Neural progenitor cell (in vitro differentiated cells): ENCODE data around the gene PDE11A. TPM values are rescaled to one million over a fixed set of nuclear protein-coding genes. Genes with fewer than 3 reads are reported as not detected.
"Not testable (repeated sequence)": the region's sequence is repeated elsewhere in the genome, so short reads cannot be mapped to it uniquely, and the experiment has no call there.

ENCODE experiments used
- DNase-seq: peaks from one replicate; pipeline ENCODE4 v3.0.0-alpha.2; 2016; ENCODE audit warnings: low spot score
- H2AFZ ChIP-seq: fragments of 200-600 bp; sonication (generic); replicated peaks from 2 replicates; pipeline ENCODE4 v1.6.1; 2016; ENCODE audit warnings: antibody characterized with exemption
- H3F3A ChIP-seq: fragments of 200-600 bp; sonication (generic); 2 replicates; pipeline ENCODE4 v1.6.1; 2016; ENCODE audit warnings: antibody characterized with exemption, low read depth
- H3K27ac ChIP-seq: fragments of 200-600 bp; sonication (generic); 2 replicates; pipeline ENCODE4 v1.5.1; 2016; ENCODE audit warnings: mild to moderate bottlenecking
- H3K27me3 ChIP-seq: fragments of 200-600 bp; sonication (generic); 2 replicates; pipeline ENCODE4 v1.6.1; 2016; ENCODE audit warnings: mild to moderate bottlenecking, moderate library complexity
- H3K36me3 ChIP-seq: fragments of 200-600 bp; sonication (generic); 2 replicates; pipeline ENCODE4 v1.5.1; 2016
- H3K4me1 ChIP-seq: fragments of 200-600 bp; sonication (generic); 2 replicates; pipeline ENCODE4 v1.6.1; 2016; ENCODE audit warnings: mixed run types
- H3K4me2 ChIP-seq: fragments of 200-600 bp; sonication (generic); 2 replicates; pipeline ENCODE4 v1.6.1; 2016
- H3K4me3 ChIP-seq: fragments of 200-600 bp; sonication (generic); 2 replicates; pipeline ENCODE4 v1.5.1; 2016
- H3K79me2 ChIP-seq: fragments of 200-600 bp; sonication (generic); 2 replicates; pipeline ENCODE4 v1.6.1; 2016; ENCODE audit warnings: low read depth
- H3K9ac ChIP-seq: fragments of 200-600 bp; sonication (generic); 2 replicates; pipeline ENCODE4 v1.6.1; 2016
- H3K9me3 ChIP-seq: fragments of 200-600 bp; sonication (generic); 2 replicates; pipeline ENCODE4 v1.5.1; 2016; ENCODE audit warnings: low read depth
- H4K20me1 ChIP-seq: fragments of 200-600 bp; sonication (generic); 2 replicates; pipeline ENCODE4 v1.6.1; 2016; ENCODE audit warnings: low read depth
- H3K27ac Mint-ChIP-seq: 3 replicates; pipeline ENCODE4 v1.8.0; 2021; ENCODE audit warnings: mixed read lengths
- H3K27me3 Mint-ChIP-seq: 2 replicates; pipeline ENCODE4 v1.8.0; 2022; ENCODE audit warnings: low read depth, mild to moderate bottlenecking, inconsistent platforms, moderate library complexity, mixed read lengths; ENCODE audit not compliant: insufficient read depth
- H3K36me3 Mint-ChIP-seq: 3 replicates; pipeline ENCODE4 v1.8.0; 2021; ENCODE audit warnings: mixed read lengths
- H3K4me1 Mint-ChIP-seq: 3 replicates; pipeline ENCODE4 v1.8.0; 2021; ENCODE audit warnings: mixed read lengths
- H3K4me3 Mint-ChIP-seq: 3 replicates; pipeline ENCODE4 v1.8.0; 2021; ENCODE audit warnings: mild to moderate bottlenecking, moderate library complexity, mixed read lengths
- H3K9me3 Mint-ChIP-seq: 3 replicates; pipeline ENCODE4 v1.8.0; 2020; ENCODE audit warnings: mixed read lengths
- EZH2 ChIP-seq: fragments of 200-600 bp; sonication (generic); IDR thresholded peaks from 2 replicates; pipeline ENCODE4 v1.6.1; 2017; ENCODE audit warnings: antibody characterized with exemption, mild to moderate bottlenecking, moderate library complexity
- EZH2phosphoT487 ChIP-seq: fragments of 200-600 bp; sonication (generic); IDR thresholded peaks from 2 replicates; pipeline ENCODE4 v1.6.1; 2017; ENCODE audit warnings: antibody characterized with exemption
- total RNA-seq: library from RNA; depleted of rRNA; stranded (reverse); fragments of >200 nt; gene quantifications from 2 replicates; pipeline ENCODE4 v1.2.3, GENCODE V29; 2015; ENCODE audit warnings: low replicate concordance
- TF ChIP-seq, protein P1 (sequence below): fragments of 200-600 bp; sonication (generic); IDR thresholded peaks from 2 replicates; pipeline ENCODE4 v1.5.1; 2017; ENCODE audit warnings: antibody characterized with exemption, mild to moderate bottlenecking

Gene PDE11A
- total RNA-seq, 1 donor from 2014 or later: 0.13 TPM

DNA sequence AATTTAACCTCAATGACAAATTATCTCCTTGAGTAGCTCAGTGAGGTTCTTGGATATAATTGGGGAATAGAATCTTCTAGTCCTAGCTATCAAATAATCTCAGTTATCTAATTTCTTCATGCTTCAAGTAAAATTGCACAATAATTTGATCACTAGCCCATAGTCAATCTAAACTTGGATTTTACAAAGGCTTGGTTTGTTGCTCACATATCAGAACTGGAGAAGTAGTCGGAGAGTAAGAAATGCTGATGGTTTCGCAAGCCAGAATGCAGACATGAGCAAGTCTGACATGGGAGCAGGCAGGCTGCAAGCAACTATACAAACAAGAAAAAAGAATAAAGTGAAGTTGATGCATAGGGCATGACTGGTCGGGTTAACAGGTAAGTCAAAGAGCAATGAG lies 11.7 kb upstream of the PDE11A start:
- Histone ChIP-seq H3K9me3 (peaks cover 5% of the 10 kb centered on the region), H3K4me2 (no peak overlapping the region), H2AFZ (no peak overlapping the region), H3K79me2 (no peaks in the 10 kb centered on the region), H3K4me3 (no peak overlapping the region), H3K36me3 (no peaks in the 10 kb centered on the region), H3K4me1 (no peaks in the 10 kb centered on the region), H3K9ac (no peak overlapping the region), H3K27me3 (no peaks in the 10 kb centered on the region), H4K20me1 (no peaks in the 10 kb centered on the region), H3F3A (no peaks in the 10 kb centered on the region), H3K27ac (no peak overlapping the region)
- peaks cover 2% of the 10 kb centered on the region for H3K4me1 Mint-ChIP-seq
- no peak overlapping the region for H3K27ac Mint-ChIP-seq
- no peak overlapping the region for H3K4me3 Mint-ChIP-seq
- H3K36me3 Mint-ChIP-seq: no peaks in the 10 kb centered on the region
- DNase-seq: no peak
- H3K9me3 Mint-ChIP-seq: peaks cover 5% of the 10 kb centered on the region
- no peaks in the 10 kb centered on the region for H3K27me3 Mint-ChIP-seq
- TF ChIP-seq EZH2 (no peak), EZH2phosphoT487 (no peak)
- TF ChIP-seq, protein P1, sequence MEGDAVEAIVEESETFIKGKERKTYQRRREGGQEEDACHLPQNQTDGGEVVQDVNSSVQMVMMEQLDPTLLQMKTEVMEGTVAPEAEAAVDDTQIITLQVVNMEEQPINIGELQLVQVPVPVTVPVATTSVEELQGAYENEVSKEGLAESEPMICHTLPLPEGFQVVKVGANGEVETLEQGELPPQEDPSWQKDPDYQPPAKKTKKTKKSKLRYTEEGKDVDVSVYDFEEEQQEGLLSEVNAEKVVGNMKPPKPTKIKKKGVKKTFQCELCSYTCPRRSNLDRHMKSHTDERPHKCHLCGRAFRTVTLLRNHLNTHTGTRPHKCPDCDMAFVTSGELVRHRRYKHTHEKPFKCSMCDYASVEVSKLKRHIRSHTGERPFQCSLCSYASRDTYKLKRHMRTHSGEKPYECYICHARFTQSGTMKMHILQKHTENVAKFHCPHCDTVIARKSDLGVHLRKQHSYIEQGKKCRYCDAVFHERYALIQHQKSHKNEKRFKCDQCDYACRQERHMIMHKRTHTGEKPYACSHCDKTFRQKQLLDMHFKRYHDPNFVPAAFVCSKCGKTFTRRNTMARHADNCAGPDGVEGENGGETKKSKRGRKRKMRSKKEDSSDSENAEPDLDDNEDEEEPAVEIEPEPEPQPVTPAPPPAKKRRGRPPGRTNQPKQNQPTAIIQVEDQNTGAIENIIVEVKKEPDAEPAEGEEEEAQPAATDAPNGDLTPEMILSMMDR: no peak

DNA sequence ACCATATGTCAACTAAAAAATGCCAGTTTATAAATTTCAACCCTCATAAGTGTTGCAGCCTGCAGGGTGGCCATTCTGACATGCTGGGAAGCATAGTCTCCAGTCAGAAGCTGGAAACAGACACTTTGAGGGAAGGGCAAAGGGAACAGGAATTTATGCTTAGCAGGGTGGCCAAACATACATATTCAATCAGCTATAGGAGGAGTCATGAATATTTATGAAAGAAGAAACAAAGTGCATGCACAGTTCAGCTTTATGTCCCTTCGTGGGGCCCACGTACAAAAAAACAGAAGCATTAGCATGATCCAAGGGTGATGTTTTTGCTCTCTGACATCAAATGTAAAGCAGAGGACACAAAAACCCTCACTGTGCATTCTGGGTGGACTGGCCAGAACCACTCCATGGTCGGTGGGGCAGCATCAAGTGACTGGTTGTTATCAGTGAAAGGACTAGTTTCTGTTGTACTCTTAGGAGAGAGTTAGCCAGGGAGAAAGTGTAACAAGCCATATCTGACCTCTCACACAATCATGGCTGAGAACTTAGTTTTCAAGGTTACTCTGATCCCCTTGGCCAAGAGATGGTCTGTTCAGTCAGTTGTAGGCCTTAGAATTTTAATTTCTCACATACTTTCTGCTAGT lies 9.9 kb upstream of the PDE11A start:
- Histone ChIP-seq H3K36me3 (no peaks in the 10 kb centered on the region), H3K9me3 (peaks cover 5% of the 10 kb centered on the region), H3K4me2 (no peak overlapping the region), H3F3A (no peaks in the 10 kb centered on the region), H3K4me3 (no peak overlapping the region), H3K4me1 (no peaks in the 10 kb centered on the region), H3K27me3 (no peaks in the 10 kb centered on the region), H3K79me2 (no peaks in the 10 kb centered on the region), H4K20me1 (no peaks in the 10 kb centered on the region), H3K27ac (no peak overlapping the region), H3K9ac (no peak overlapping the region), H2AFZ (peak overlapping the region; percentile 24)
- TF ChIP-seq EZH2 (no peak), EZH2phosphoT487 (no peak)
- TF ChIP-seq, protein P1: no peak
- Mint-ChIP-seq H3K27me3 (no peaks in the 10 kb centered on the region), H3K4me1 (peaks cover 2% of the 10 kb centered on the region), H3K27ac (peak overlapping the region; percentile 53), H3K36me3 (no peaks in the 10 kb centered on the region), H3K9me3 (peaks cover 7% of the 10 kb centered on the region), H3K4me3 (no peak overlapping the region)
- no peak for DNase-seq

DNA sequence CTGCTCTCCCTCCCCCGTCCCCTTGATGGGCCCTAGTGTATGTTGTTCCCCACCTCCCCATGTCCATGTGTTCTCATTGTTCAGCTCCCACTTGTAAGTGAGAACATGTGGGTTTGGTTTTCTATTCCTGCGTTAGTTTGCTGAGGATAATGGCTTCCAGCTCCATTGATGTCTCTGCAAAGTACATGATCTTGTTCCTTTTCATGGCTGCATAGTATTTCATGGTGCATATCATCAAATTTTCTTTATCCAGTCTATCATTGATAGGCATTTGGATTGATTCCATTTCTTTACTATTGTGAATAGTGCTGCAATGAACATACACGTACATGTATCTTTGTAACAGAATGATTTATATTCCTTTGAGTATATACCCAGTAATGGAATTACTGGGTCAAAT lies 6.7 kb upstream of the PDE11A start:
- not testable (repeated sequence) for H2AFZ ChIP-seq, H3K4me1 ChIP-seq, H3K4me2 ChIP-seq, H3K9ac ChIP-seq, H3K4me3 ChIP-seq, H3K4me3 Mint-ChIP-seq, H3F3A ChIP-seq, H3K9me3 Mint-ChIP-seq, H3K27ac Mint-ChIP-seq, H3K36me3 Mint-ChIP-seq, H3K36me3 ChIP-seq, H3K27me3 Mint-ChIP-seq, H3K9me3 ChIP-seq, H4K20me1 ChIP-seq, H3K4me1 Mint-ChIP-seq, H3K27me3 ChIP-seq, H3K27ac ChIP-seq, DNase-seq, H3K79me2 ChIP-seq

DNA sequence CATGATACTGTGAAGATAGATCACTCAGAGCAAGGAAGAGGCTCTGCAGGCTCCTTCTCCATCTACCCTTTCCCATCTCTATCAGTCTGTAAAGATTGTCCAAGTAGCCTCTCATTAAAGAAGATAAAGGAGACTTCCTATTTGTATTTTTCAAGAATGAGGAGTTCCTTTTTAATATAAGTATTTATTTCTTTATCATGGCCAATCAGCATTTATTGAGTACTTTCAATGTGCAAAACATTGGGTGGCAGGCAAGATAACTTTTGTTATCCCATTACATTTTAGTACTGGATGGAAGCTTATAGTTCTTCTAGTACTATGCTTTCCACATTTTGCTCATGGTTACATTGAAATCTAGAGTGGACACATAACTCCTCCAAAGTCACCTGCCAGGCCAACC lies 3.6 kb upstream of the PDE11A start:
- Histone ChIP-seq H2AFZ (no peak overlapping the region), H3K9ac (no peak overlapping the region), H3K79me2 (no peaks in the 10 kb centered on the region), H3K4me2 (no peak overlapping the region), H3K27ac (no peak overlapping the region), H3K36me3 (no peaks in the 10 kb centered on the region), H4K20me1 (no peaks in the 10 kb centered on the region), H3F3A (peaks cover 9% of the 10 kb centered on the region), H3K4me3 (no peak overlapping the region), H3K27me3 (peaks cover 24% of the 10 kb centered on the region), H3K9me3 (peaks cover 5% of the 10 kb centered on the region), H3K4me1 (peaks cover 7% of the 10 kb centered on the region)
- Mint-ChIP-seq H3K27ac (no peak overlapping the region), H3K9me3 (peaks cover 7% of the 10 kb centered on the region), H3K36me3 (no peaks in the 10 kb centered on the region), H3K4me1 (peaks cover 9% of the 10 kb centered on the region), H3K27me3 (peaks cover 4% of the 10 kb centered on the region), H3K4me3 (no peak overlapping the region)
- DNase-seq: no peak
- no peak for TF ChIP-seq EZH2
- TF ChIP-seq, protein P1: no peak
